Transverse colon (tissue), 4 donors: ENCODE data around the gene GATB. TPM values are rescaled to one million over a fixed set of nuclear protein-coding genes. Genes with fewer than 3 reads are reported as not detected.

Source experiments
- DNase-seq: peaks from one replicate; pipeline ENCODE4 v3.0.0-alpha.2; 2019
- H3K27ac ChIP-seq, 4 donors: fragments of 200-600 bp; sonication (generic); 2 replicates each; pipeline ENCODE4 v1.5.1; 2016 to 2018; ENCODE audit warnings: inconsistent platforms in 4 of 4
- H3K27me3 ChIP-seq: fragments of 200-600 bp; sonication (generic); 2 replicates; pipeline ENCODE4 v1.5.1; 2017; ENCODE audit warnings: inconsistent platforms
- H3K36me3 ChIP-seq, 4 donors: fragments of 200-600 bp; sonication (generic); 2 replicates each; pipeline ENCODE4 v1.5.1; 2017 to 2019; ENCODE audit warnings: inconsistent platforms in 4 of 4
- H3K4me1 ChIP-seq, 4 donors: fragments of 200-600 bp; sonication (generic); 2 replicates each; pipeline ENCODE4 v1.5.1; 2017 to 2020; ENCODE audit warnings: inconsistent platforms in 4 of 4
- H3K4me3 ChIP-seq, 4 donors: fragments of 200-600 bp; sonication (generic); 1 replicate in 1 of 4; 2 replicates in 3 of 4; pipeline versions ENCODE4 v1.5.1 to v1.6.1; 2017 to 2019; ENCODE audit warnings: inconsistent platforms in 4 of 4
- H3K9me3 ChIP-seq, 2 donors: fragments of 200-600 bp; sonication (generic); 2 replicates each; pipeline ENCODE4 v1.5.1; 2017 to 2019; ENCODE audit warnings: inconsistent platforms in 2 of 2
- EP300 ChIP-seq: sonication (generic); formaldehyde crosslinking; IDR thresholded peaks from one replicate; pipeline ENCODE4 v1.6.1; 2017; ENCODE audit warnings: antibody characterized with exemption, low read depth
- POLR2A ChIP-seq: fragments of 450-650 bp; IDR thresholded peaks from one replicate; pipeline ENCODE4 v1.6.1; 2016; ENCODE audit warnings: antibody characterized with exemption, mild to moderate bottlenecking, moderate library complexity
- POLR2AphosphoS5 ChIP-seq, 3 donors: sonication (generic); formaldehyde crosslinking; IDR thresholded peaks; one replicate each; pipeline ENCODE4 v1.6.1; 2016; ENCODE audit warnings: antibody characterized with exemption in 3 of 3
- whole genome bisulfite sequencing, 2 donors: methylation state at CpG; one replicate each; pipeline ENCODE4 v1.1.5; 2018; ENCODE audit warnings: low coverage in 1 of 2; 5-methylcytosine and 5-hydroxymethylcytosine counted together
- in situ Hi-C, 4 donors: fragments of 200-750 bp; cut with MboI; loops; one replicate each; pipeline versions ENCODE4 v1.15.0 to v1.15.1; 2017; ENCODE audit warnings: low sequenced_read_pairs in 3 of 4, low pct_ligation_motif_present in 1 of 4, low pct_unique_long_range_greater_than_20kb in 1 of 4
- intact Hi-C: fragments of 100-400 bp; cut with DNase I; formaldehyde crosslinking; loops from one replicate; pipeline ENCODE4 v1.15.1; 2023; ENCODE audit warnings: low total_unique reads
- total RNA-seq, 4 donors: library from RNA; depleted of rRNA; stranded (reverse); fragments of >200 nt; gene quantifications; one replicate each; pipeline ENCODE4 v1.1.0, GENCODE V29; 2016
- TF ChIP-seq, protein P1 (sequence below), 5 experiments: fragments of 200-600 bp in 3 of 5; fragments of 450-650 bp in 2 of 5; sonication (generic) in 3 of 5; IDR thresholded peaks; 1 replicate in 2 of 5; 2 replicates in 3 of 5; pipeline ENCODE4 v1.5.1; 2016 to 2017; ENCODE audit warnings: antibody characterized with exemption in 5 of 5, inconsistent platforms in 3 of 5, mild to moderate bottlenecking in 2 of 5, moderate library complexity in 1 of 5

GATB gene
- total RNA-seq, 4 donors from 2014 or later = 22.5 to 111 (median 27.3) TPM

DNA sequence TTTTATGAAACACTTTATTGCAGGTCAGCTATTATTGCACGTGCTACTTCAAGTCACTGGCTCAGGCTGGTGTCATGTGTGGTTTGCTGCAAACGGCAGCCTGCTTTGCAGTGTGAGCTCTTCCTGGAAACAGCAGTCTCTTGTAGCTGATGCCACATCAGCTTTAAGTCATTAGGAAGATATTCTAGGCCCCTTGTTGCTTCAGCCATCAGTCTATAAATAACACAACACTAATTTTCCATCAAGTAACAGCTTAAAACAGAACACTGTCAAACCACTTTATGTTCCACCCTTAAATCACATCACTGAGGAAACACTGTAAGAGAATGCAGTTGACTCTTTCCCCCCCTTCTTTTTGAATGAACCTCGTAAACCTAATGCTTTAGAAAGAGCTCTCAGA, 93.8 kb downstream of the GATB start:
- DNase-seq = no peak
- Histone ChIP-seq H3K4me1 (no peaks in the 10 kb centered on the region), H3K27ac (no peak overlapping the region), H3K27me3 (no peaks in the 10 kb centered on the region), H3K4me3 (no peak overlapping the region), H3K9me3 (no peaks in the 10 kb centered on the region), H3K36me3 (no peaks in the 10 kb centered on the region)
- WGBS, 2 donors = 42 to 60% methylated on average over 2 to 3 of the region's 3 CpGs
- intact Hi-C loops (no loop called here), in situ Hi-C loops (no loop called here)
- no peak for TF ChIP-seq EP300
- TF ChIP-seq, protein P1, sequence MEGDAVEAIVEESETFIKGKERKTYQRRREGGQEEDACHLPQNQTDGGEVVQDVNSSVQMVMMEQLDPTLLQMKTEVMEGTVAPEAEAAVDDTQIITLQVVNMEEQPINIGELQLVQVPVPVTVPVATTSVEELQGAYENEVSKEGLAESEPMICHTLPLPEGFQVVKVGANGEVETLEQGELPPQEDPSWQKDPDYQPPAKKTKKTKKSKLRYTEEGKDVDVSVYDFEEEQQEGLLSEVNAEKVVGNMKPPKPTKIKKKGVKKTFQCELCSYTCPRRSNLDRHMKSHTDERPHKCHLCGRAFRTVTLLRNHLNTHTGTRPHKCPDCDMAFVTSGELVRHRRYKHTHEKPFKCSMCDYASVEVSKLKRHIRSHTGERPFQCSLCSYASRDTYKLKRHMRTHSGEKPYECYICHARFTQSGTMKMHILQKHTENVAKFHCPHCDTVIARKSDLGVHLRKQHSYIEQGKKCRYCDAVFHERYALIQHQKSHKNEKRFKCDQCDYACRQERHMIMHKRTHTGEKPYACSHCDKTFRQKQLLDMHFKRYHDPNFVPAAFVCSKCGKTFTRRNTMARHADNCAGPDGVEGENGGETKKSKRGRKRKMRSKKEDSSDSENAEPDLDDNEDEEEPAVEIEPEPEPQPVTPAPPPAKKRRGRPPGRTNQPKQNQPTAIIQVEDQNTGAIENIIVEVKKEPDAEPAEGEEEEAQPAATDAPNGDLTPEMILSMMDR (IDR thresholded peaks at IDR 0.05) = no peak
- TF ChIP-seq POLR2AphosphoS5 (IDR thresholded peaks at IDR 0.05) = no peak
- no peak for TF ChIP-seq POLR2A

DNA sequence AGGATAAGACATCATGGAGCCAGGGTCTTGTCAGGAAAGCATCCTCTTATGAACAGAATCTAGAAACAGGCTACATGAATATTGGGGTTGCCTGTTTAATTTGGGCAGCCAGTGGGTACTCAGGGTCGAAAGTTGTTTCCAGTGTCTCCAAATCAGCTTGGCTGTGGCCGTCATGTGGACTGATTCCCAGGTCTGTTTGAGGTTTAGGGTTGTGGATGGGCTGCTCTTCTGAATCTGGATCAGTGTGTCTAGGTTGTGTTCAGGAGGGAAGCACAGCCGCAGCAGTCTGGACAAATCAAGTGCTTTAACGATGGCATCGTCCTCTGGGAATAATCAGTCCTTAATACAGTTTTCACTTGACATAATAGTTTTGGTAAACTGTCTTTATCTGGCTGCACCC, 94.3 kb downstream of the GATB start:
- Histone ChIP-seq H3K27ac (no peak overlapping the region), H3K27me3 (no peaks in the 10 kb centered on the region), H3K4me1 (no peaks in the 10 kb centered on the region), H3K9me3 (no peaks in the 10 kb centered on the region), H3K4me3 (no peak overlapping the region), H3K36me3 (no peaks in the 10 kb centered on the region)
- DNase-seq = no peak
- intact Hi-C loops (no loop called here), in situ Hi-C loops (no loop called here)
- WGBS, 2 donors = 77% methylated on average over 5 of the region's 5 CpGs; no CpG with 5 or more reads in 1 of the 2 donors
- TF ChIP-seq POLR2AphosphoS5 (IDR thresholded peaks at IDR 0.05) = no peak
- TF ChIP-seq, protein P1 (IDR thresholded peaks at IDR 0.05) = no peak
- no peak for TF ChIP-seq POLR2A
- TF ChIP-seq EP300 = no peak

DNA sequence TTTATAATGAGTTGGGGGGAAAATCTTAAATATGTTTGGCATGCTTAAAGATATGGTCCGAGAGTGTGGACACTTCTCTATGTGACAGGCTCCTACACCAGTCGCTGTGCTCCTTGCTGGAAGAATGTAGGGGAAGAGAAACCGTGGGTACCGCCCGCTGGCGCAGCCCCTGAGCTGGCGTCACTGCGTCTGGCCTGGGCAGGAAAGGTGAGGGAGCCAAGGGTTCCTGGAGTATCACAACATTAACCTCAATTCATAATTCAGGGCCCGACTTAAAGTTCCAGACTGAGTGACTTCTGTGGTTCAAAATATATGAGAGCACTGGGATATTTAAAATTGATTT, 95.1 kb downstream of the GATB start:
- intact Hi-C loops = no loop called here
- Histone ChIP-seq H3K4me3 (no peak overlapping the region), H3K27ac (no peak overlapping the region), H3K36me3 (no peaks in the 10 kb centered on the region), H3K4me1 (no peaks in the 10 kb centered on the region), H3K27me3 (no peaks in the 10 kb centered on the region), H3K9me3 (no peaks in the 10 kb centered on the region)
- 93 to 100% methylated on average over 2 to 9 of the region's 9 CpGs for WGBS, 2 donors
- in situ Hi-C loops = no loop called here
- no peak for DNase-seq
- no peak for TF ChIP-seq EP300
- TF ChIP-seq POLR2A = no peak
- no peak for TF ChIP-seq POLR2AphosphoS5 (IDR thresholded peaks at IDR 0.05)
- TF ChIP-seq, protein P1 (IDR thresholded peaks at IDR 0.05) = no peak

DNA sequence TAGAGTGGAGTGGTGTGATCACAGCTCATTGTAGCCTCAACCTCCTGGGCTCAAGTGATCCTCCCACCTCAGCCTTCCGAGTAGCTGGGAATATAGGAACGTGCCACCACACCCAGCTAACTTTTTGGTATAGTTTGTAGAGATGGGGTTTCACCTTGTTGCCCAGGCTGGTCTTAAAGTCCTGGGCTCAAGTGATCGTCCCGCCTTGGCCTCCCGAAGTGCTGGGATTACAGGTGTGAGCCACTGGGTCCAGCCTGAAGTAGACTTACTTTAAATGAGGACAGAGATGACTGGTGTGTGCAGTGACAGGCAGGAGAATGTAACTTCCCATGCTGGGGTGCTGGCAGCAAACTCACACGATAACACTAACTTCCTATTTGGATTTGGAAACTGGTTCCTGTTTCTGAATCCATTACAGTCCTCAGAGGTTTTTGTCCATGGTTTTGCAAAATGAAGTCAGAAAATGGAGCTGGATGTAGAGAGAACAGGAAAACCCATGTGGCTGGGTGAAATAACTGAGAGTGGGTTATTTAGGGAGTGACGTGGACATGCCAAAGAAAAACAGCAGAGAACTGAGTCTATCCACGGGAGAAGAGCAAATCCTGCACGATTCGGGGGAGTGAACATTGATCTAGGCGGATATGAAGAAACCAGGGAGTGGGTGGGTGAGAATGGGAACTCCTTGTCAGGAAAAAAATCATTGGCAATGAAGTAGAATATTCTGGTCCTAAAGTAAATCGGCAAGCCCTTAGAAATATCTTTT, 95.6 kb downstream of the GATB start:
- intact Hi-C loops (no loop called here), in situ Hi-C loops (no loop called here)
- Histone ChIP-seq H3K27ac (no peak overlapping the region), H3K4me1 (no peaks in the 10 kb centered on the region), H3K4me3 (no peak overlapping the region), H3K36me3 (no peaks in the 10 kb centered on the region), H3K27me3 (no peaks in the 10 kb centered on the region), H3K9me3 (no peaks in the 10 kb centered on the region)
- TF ChIP-seq POLR2AphosphoS5 (IDR thresholded peaks at IDR 0.05) (no peak), POLR2A (no peak), EP300 (no peak)
- TF ChIP-seq, protein P1 (IDR thresholded peaks at IDR 0.05) = no peak
- no peak for DNase-seq
- 86 to 89% methylated on average over 7 to 12 of the region's 12 CpGs for WGBS, 2 donors
